Common myeloid progenitor, CD34-positive (primary cell): ENCODE data around the gene PTPRO.

ENCODE experiments used
- CTCF ChIA-PET: fragments of 350-600 bp; sonication (Branson Sonifier 250); formaldehyde crosslinking; loops from one replicate; lab custom pipeline; 2021; ENCODE audit warnings: antibody characterized with exemption; lab: Charles Lee
- POLR2A ChIA-PET: fragments of 350-600 bp; sonication (Branson Sonifier 250); formaldehyde crosslinking; loops from one replicate; lab custom pipeline; 2021; ENCODE audit warnings: antibody characterized with exemption; lab: Charles Lee
- DNase-seq, 3 donors: peaks; one replicate each; pipeline versions ENCODE4 v3.0.0 to v3.0.0-alpha.2; 2013
- H3K27ac ChIP-seq, 2 experiments: 1 replicate in 1 of 2; 2 replicates in 1 of 2; pipeline ENCODE4 v1.7.0; 2013; ENCODE audit warnings: inconsistent platforms in 2 of 2, low read length in 2 of 2, mild to moderate bottlenecking in 2 of 2, low read depth in 1 of 2, moderate library complexity in 1 of 2; ENCODE audit not compliant: severe bottlenecking in 2 of 2, insufficient read depth in 1 of 2, poor library complexity in 1 of 2
- H3K27me3 ChIP-seq, 5 experiments: replicated peaks in 2 of 5; 1 replicate in 3 of 5; 2 replicates in 2 of 5; pipeline versions ENCODE4 v1.6.1 to v1.7.0; 2013; ENCODE audit warnings: low read length in 4 of 5, mild to moderate bottlenecking in 2 of 5, moderate library complexity in 2 of 5, inconsistent platforms in 1 of 5; ENCODE audit not compliant: insufficient read depth in 5 of 5, control insufficient read depth in 4 of 5
- H3K36me3 ChIP-seq, 4 experiments: 1 replicate in 2 of 4; 2 replicates in 2 of 4; pipeline versions ENCODE4 v1.6.1 to v1.7.0; 2013; ENCODE audit warnings: low read length in 3 of 4, control low read depth in 1 of 4, mild to moderate bottlenecking in 1 of 4; ENCODE audit not compliant: control insufficient read depth in 4 of 4, insufficient read depth in 4 of 4
- H3K4me1 ChIP-seq, 4 experiments: 1 replicate in 3 of 4; 2 replicates in 1 of 4; pipeline versions ENCODE4 v1.6.1 to v1.7.1; 2013; ENCODE audit warnings: low read length in 3 of 4, mild to moderate bottlenecking in 3 of 4, control low read depth in 1 of 4, inconsistent platforms in 1 of 4, moderate library complexity in 1 of 4; ENCODE audit not compliant: control insufficient read depth in 4 of 4, insufficient read depth in 4 of 4; ENCODE audit errors: control extremely low read depth in 1 of 4
- H3K4me3 ChIP-seq, 7 experiments: 1 replicate in 4 of 7; 2 replicates in 3 of 7; pipeline versions ENCODE4 v1.5.1 to v1.7.0; 2013; ENCODE audit warnings: mild to moderate bottlenecking in 7 of 7, low read length in 6 of 7, moderate library complexity in 6 of 7, inconsistent platforms in 2 of 7, low read depth in 2 of 7, control low read depth in 1 of 7; ENCODE audit not compliant: insufficient read depth in 4 of 7, control insufficient read depth in 1 of 7; ENCODE audit errors: extremely low read depth in 1 of 7
- H3K9me3 ChIP-seq, 5 experiments: 1 replicate in 4 of 5; 2 replicates in 1 of 5; pipeline versions ENCODE4 v1.6.1 to v1.7.1; 2013; ENCODE audit warnings: low read length in 4 of 5, mild to moderate bottlenecking in 2 of 5, inconsistent platforms in 1 of 5, low read depth in 1 of 5, moderate library complexity in 1 of 5; ENCODE audit not compliant: control insufficient read depth in 4 of 5, insufficient read depth in 2 of 5; ENCODE audit errors: control extremely low read depth in 1 of 5
- WGBS: methylation state at CpG from one replicate; pipeline ENCODE4 v1.1.5; 2013; ENCODE audit not compliant: insufficient coverage; 5-methylcytosine and 5-hydroxymethylcytosine counted together

The PTPRO gene

DNA sequence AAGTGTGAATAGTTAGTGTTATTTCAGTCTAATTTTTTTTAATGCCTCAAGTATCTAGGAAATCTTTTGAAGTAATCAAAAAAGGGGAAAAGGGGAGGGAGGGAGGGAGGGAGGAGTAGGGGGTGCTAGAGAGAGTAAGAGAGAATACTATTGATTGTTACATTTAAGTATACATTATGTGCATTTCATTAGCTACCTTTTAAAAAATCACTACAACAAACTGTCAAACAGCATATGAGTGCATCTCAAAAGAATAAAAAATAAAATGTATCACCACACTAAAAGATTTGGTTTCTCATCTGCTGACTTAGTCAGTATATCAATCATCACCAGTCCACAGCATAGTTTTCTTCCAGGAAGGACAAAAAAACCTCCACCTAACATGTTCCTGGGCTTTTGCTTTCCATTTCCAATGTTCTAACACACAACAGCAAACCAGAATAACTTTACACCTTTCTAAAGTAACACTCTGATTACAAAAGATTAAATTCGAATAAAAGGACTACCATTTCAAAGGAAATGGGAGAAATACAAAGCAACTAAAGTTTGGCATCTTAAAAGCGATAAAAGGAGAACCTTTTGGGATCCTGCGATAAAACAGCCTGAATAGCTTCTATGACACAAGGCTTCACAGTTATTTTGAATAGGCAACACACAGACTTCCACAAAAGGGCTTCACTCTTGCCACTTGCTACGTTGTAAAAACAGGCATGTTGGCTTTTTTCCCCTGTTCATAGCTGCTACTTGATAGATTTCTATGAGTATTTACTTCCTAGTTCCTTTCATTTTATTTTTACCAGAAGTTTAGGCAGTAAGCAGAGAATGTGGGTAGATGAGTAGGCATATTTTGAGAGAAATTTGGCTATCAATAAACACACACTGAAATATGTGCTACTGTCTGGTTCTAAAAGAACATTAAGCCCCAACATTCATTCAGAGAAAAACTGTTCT, 306.0 kb downstream of the PTPRO start:
- ChIA-PET CTCF (no interaction called here), POLR2A (no interaction called here)
- Histone ChIP-seq H3K36me3 (no peaks in the 10 kb centered on the region), H3K27ac (peak overlapping the region in 1 of 2 experiments; percentile 74), H3K4me1 (peaks cover 0 to 12% (median 5%) of the 10 kb centered on the region in 4 experiments), H3K4me3 (peak overlapping the region in 1 of 7 experiments; percentile 56), H3K27me3 (no peaks in the 10 kb centered on the region), H3K9me3 (no peaks in the 10 kb centered on the region)
- 36% methylated on average over 3 of the region's 4 CpGs for WGBS
- DNase-seq: peak; percentile 15 to 67 (median 55)

- Histone ChIP-seq H3K36me3 (no peaks in the 10 kb centered on the region), H3K27ac (peak overlapping the region in 1 of 2 experiments; percentile 16), H3K9me3 (no peaks in the 10 kb centered on the region), H3K27me3 (no peaks in the 10 kb centered on the region), H3K4me3 (peak overlapping the region in 1 of 7 experiments; percentile 33), H3K4me1 (peaks cover 0 to 12% (median 6%) of the 10 kb centered on the region in 4 experiments)
- DNase-seq: peak in 2 of 3 donors; percentile 12 to 35
- ChIA-PET POLR2A (no interaction called here), CTCF (no interaction called here)
- WGBS: 50% methylated on average over 1 of the region's 5 CpGs
Observed at GRCh38 chr12:15629108-15629507, 306.8 kb downstream of the PTPRO start.

- ChIA-PET CTCF (no interaction called here), POLR2A (no interaction called here)
- Histone ChIP-seq H3K27ac (no peak overlapping the region), H3K4me1 (peaks cover 0 to 13% (median 6%) of the 10 kb centered on the region in 4 experiments), H3K27me3 (no peaks in the 10 kb centered on the region), H3K9me3 (no peaks in the 10 kb centered on the region), H3K4me3 (no peak overlapping the region), H3K36me3 (no peaks in the 10 kb centered on the region)
- DNase-seq: no peak
- no CpG with 5 or more reads among the region's 3 CpGs for WGBS
Observed at GRCh38 chr12:15629761-15630160, 307.5 kb downstream of the PTPRO start.

DNA sequence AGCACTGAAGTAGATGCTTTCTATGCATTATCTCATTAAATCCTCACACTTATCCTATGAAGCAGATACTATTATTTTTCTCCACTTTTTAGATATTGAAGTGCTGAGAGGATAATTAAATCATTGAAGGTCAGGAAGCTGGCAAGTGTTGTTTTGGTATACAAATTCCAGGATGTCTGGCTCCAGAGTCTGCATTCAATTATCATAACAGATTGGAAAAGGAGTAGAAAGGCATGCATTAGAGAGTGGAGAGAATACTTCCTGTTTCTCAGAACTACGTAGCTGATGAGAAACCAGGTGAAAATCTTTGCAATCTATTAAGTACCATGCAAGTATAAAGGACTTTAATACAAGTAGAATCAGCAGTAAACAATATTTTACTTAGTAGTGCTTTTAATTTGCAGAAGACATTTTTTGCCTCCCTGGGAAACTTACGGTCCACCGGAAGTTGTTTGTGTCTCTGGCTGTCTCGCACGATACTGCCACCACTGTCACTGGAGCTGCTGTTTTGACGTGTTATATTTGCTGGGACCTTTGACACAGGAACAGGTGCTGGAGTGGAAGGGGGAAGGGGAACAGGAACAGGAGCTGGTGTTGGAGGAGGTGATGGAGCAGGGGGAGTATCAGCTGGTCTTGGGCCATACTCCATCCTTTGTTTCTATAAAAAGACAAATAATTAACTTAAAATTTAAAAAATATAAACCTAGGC, 308.9 kb downstream of the PTPRO start:
- no peak overlapping the region for H3K4me3 ChIP-seq
- peaks cover 0 to 19% (median 8%) of the 10 kb centered on the region in 4 experiments for H3K4me1 ChIP-seq
- H3K27me3 ChIP-seq: no peaks in the 10 kb centered on the region
- H3K27ac ChIP-seq: no peak overlapping the region
- 97% methylated on average over 4 of the region's 6 CpGs for WGBS
- H3K9me3 ChIP-seq: no peaks in the 10 kb centered on the region
- DNase-seq: no peak
- ChIA-PET POLR2A (interaction anchor here (0.7 kb wide), 1 partner anchor 17 kb away, joined by 3 read pairs; no protein-coding TSS in a partner anchor), CTCF (no interaction called here)
- H3K36me3 ChIP-seq: no peaks in the 10 kb centered on the region

GRCh38 chr12:15632708-15633107, 310.4 kb downstream of the PTPRO start:
- no peak overlapping the region for H3K27ac ChIP-seq
- no peak overlapping the region for H3K4me3 ChIP-seq
- no peak for DNase-seq
- H3K36me3 ChIP-seq: no peaks in the 10 kb centered on the region
- H3K9me3 ChIP-seq: no peaks in the 10 kb centered on the region
- POLR2A ChIA-PET: no interaction called here
- 100% methylated on average over 4 of the region's 4 CpGs for WGBS
- CTCF ChIA-PET: no interaction called here
- H3K27me3 ChIP-seq: no peaks in the 10 kb centered on the region
- H3K4me1 ChIP-seq: peaks cover 0 to 22% (median 9%) of the 10 kb centered on the region in 4 experiments

GRCh38 chr12:15633201-15633600, 310.9 kb downstream of the PTPRO start:
- no peak overlapping the region for H3K4me3 ChIP-seq
- H3K4me1 ChIP-seq: peaks cover 0 to 22% (median 7%) of the 10 kb centered on the region in 4 experiments
- POLR2A ChIA-PET: no interaction called here
- no peaks in the 10 kb centered on the region for H3K9me3 ChIP-seq
- CTCF ChIA-PET: no interaction called here
- 100% methylated on average over 1 of the region's 1 CpG for WGBS
- H3K27ac ChIP-seq: no peak overlapping the region
- no peaks in the 10 kb centered on the region for H3K27me3 ChIP-seq
- DNase-seq: no peak
- no peaks in the 10 kb centered on the region for H3K36me3 ChIP-seq
